Mesodermal cell (in vitro differentiated cells): ENCODE data around the gene NR2E1.

Experiments used
- H3K27ac ChIP-seq: 2 replicates; pipeline ENCODE4 v1.7.0; 2013; ENCODE audit warnings: mild to moderate bottlenecking, low read depth, low read length, moderate library complexity; ENCODE audit not compliant: severe bottlenecking
- H3K36me3 ChIP-seq: 2 replicates; pipeline ENCODE4 v1.7.1; 2013; ENCODE audit warnings: mild to moderate bottlenecking, low read length, moderate library complexity; ENCODE audit not compliant: control insufficient read depth, insufficient read depth
- H3K4me1 ChIP-seq: one replicate; pipeline ENCODE4 v1.7.1; 2013; ENCODE audit warnings: mild to moderate bottlenecking, low read length; ENCODE audit not compliant: insufficient read depth, control insufficient read depth, poor library complexity, severe bottlenecking
- H3K4me3 ChIP-seq: 2 replicates; pipeline ENCODE4 v1.7.0; 2013; ENCODE audit warnings: low read length, control low read depth, mild to moderate bottlenecking; ENCODE audit not compliant: insufficient read depth, poor library complexity, severe bottlenecking; ENCODE audit errors: extremely low read depth
- H3K9me3 ChIP-seq: 2 replicates; pipeline ENCODE4 v1.7.1; 2013; ENCODE audit warnings: mild to moderate bottlenecking, low read length, moderate library complexity; ENCODE audit not compliant: control insufficient read depth
- WGBS, 2 experiments: methylation state at CpG; one replicate each; pipeline ENCODE4 v1.1.5; 2013; ENCODE audit warnings: missing lambda C conversion rate in 2 of 2; ENCODE audit not compliant: insufficient coverage in 2 of 2; 5-methylcytosine and 5-hydroxymethylcytosine counted together

NR2E1 gene

DNA sequence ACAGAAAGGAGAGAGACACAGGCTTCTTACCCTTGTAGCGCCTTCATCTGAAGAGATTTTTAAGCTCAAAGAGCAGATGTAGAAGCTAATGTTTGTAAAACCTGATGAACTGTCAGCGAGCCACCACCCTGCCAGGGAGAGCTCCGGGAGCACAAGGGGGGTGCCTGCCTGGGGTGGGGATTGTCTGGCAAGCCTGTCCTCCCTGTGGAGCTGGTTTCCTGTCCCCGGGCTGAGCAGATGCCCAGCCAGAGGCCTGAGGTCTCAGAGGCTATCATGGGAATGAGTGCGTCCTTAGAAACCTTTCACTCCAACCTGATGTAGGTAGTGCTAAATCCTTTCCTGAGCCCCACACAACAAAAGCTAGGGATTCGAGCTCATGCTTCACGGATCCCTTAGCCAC lies 41.9 kb upstream of the NR2E1 start:
- no peak overlapping the region for H3K4me3 ChIP-seq
- H3K4me1 ChIP-seq = peaks cover 18% of the 10 kb centered on the region
- 22 to 25% methylated on average over 5 of the region's 7 CpGs for WGBS, 2 experiments
- H3K36me3 ChIP-seq = no peaks in the 10 kb centered on the region
- H3K9me3 ChIP-seq = no peaks in the 10 kb centered on the region
- H3K27ac ChIP-seq = no peak overlapping the region

GRCh38 chr6:108127056-108127455 lies 38.8 kb upstream of the NR2E1 start:
- no peak overlapping the region for H3K4me3 ChIP-seq
- WGBS, 2 experiments = no CpG with 5 or more reads among the region's 1 CpG
- H3K4me1 ChIP-seq = peaks cover 5% of the 10 kb centered on the region
- no peaks in the 10 kb centered on the region for H3K36me3 ChIP-seq
- no peaks in the 10 kb centered on the region for H3K9me3 ChIP-seq
- no peak overlapping the region for H3K27ac ChIP-seq

- H3K4me3 ChIP-seq = no peak overlapping the region
- peaks cover 5% of the 10 kb centered on the region for H3K4me1 ChIP-seq
- no peaks in the 10 kb centered on the region for H3K36me3 ChIP-seq
- no peak overlapping the region for H3K27ac ChIP-seq
- H3K9me3 ChIP-seq = no peaks in the 10 kb centered on the region
- WGBS, 2 experiments = 73 to 100% methylated on average over 1 to 2 of the region's 2 CpGs
Measured at GRCh38 chr6:108127826-108128225, 38.0 kb upstream of the NR2E1 start.

- H3K4me1 ChIP-seq = peaks cover 11% of the 10 kb centered on the region
- H3K9me3 ChIP-seq = no peaks in the 10 kb centered on the region
- no peak overlapping the region for H3K4me3 ChIP-seq
Measured at GRCh38 chr6:108130262-108130661, 35.6 kb upstream of the NR2E1 start.

GRCh38 chr6:108132863-108133262 lies 33.0 kb upstream of the NR2E1 start:
- H3K4me3 ChIP-seq = no peak overlapping the region
- no peaks in the 10 kb centered on the region for H3K36me3 ChIP-seq
- no peak overlapping the region for H3K27ac ChIP-seq
- WGBS, 2 experiments = 58 to 67% methylated on average over 3 to 4 of the region's 4 CpGs
- peaks cover 11% of the 10 kb centered on the region for H3K4me1 ChIP-seq
- H3K9me3 ChIP-seq = no peaks in the 10 kb centered on the region

More at GRCh38 chr6:108130262-108130661, 35.6 kb upstream of the NR2E1 start:
- H3K36me3 ChIP-seq = no peaks in the 10 kb centered on the region
- H3K27ac ChIP-seq = no peak overlapping the region

GRCh38 chr6:108133594-108134179 lies 32.1 kb upstream of the NR2E1 start:
- H3K9me3 ChIP-seq = no peaks in the 10 kb centered on the region
- peaks cover 11% of the 10 kb centered on the region for H3K4me1 ChIP-seq
- no peaks in the 10 kb centered on the region for H3K36me3 ChIP-seq
- H3K27ac ChIP-seq = peak overlapping the region; percentile 71
- peak overlapping the region; percentile 20 for H3K4me3 ChIP-seq
- WGBS, 2 experiments = 1 to 6% methylated on average over 20 to 27 of the region's 36 CpGs

DNA sequence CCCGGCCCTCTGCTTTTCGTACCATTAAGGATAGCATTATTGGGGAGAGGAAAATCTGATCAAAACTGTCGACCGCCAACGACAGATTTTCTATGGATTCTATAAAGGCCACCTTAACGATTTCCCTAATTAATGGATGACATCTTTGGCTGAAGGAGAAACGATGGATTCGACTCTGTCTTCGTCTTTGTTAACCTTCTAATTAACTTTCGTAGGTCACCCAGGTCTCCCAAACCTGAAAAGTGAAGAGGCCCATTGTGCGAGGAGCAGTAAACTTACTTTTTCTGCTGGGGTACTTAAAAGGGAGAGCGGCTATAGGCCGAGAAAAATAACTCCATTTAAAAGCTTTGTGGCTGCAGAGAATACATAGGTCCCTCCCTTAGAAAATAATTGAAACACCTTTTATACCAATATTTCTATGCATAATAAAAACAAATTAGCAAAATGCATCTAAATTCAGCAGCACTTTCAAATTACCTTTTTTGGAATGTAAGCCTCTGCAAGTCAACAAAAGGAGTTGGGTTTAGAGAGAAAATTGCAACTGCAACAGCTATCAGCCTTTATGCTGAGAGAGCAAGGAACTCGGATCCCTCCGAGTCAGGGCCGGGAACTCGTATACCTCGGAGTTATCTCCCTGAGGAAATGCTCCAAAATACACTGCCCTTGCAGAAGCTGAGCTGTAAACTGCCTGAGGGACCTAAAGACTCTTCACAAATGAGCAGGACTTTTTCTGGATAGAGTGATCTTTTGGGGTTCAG lies 31.4 kb upstream of the NR2E1 start:
- H3K9me3 ChIP-seq = no peaks in the 10 kb centered on the region
- WGBS, 2 experiments = 4 to 6% methylated on average over 9 to 10 of the region's 18 CpGs
- H3K36me3 ChIP-seq = no peaks in the 10 kb centered on the region
- peaks cover 11% of the 10 kb centered on the region for H3K4me1 ChIP-seq
- peak overlapping the region; percentile 71 for H3K27ac ChIP-seq
- H3K4me3 ChIP-seq = peak overlapping the region; percentile 20

DNA sequence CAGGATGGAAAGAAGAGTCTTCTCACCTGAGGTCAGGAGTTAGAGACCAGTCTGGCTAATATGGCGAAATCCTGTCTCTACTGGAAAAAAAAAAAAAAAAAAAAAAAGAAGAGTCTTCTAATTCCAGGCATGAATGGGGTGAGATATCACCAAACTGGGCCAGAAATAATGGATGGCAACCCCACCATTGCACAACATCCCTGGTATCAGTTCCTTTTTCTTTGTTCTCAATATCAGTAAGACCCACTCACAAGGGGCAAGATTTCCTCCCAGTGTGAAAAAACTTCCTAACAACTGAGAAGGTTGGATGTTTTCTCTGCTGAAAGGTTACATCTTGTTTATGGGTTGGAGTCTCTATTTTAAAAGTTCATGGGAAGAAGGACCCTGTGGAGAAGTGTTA lies 23.6 kb upstream of the NR2E1 start:
- Histone ChIP-seq H3K4me3 (no peak overlapping the region), H3K4me1 (no peaks in the 10 kb centered on the region), H3K27ac (no peak overlapping the region), H3K36me3 (no peaks in the 10 kb centered on the region), H3K9me3 (no peaks in the 10 kb centered on the region)
- no CpG with 5 or more reads among the region's 1 CpG for WGBS, 2 experiments

GRCh38 chr6:108145639-108146038 lies 20.2 kb upstream of the NR2E1 start:
- WGBS, 2 experiments = 93 to 95% methylated on average over 2 to 5 of the region's 6 CpGs
- no peaks in the 10 kb centered on the region for H3K36me3 ChIP-seq
- H3K27ac ChIP-seq = no peak overlapping the region
- no peaks in the 10 kb centered on the region for H3K4me1 ChIP-seq
- no peaks in the 10 kb centered on the region for H3K9me3 ChIP-seq
- H3K4me3 ChIP-seq = no peak overlapping the region

- Histone ChIP-seq H3K4me3 (no peak overlapping the region), H3K36me3 (no peaks in the 10 kb centered on the region), H3K27ac (no peak overlapping the region), H3K4me1 (peaks cover 8% of the 10 kb centered on the region), H3K9me3 (no peaks in the 10 kb centered on the region)
- WGBS, 2 experiments = 71% methylated on average over 1 of the region's 4 CpGs; no CpG with 5 or more reads in 1 of the 2 experiments
Measured at GRCh38 chr6:108152446-108152845, 13.4 kb upstream of the NR2E1 start.
